ENCODE results near the gene WDR7. TPM values are rescaled to one million over a fixed set of nuclear protein-coding genes. Genes with fewer than 3 reads are reported as not detected.

WDR7 gene
- total and polyA plus RNA-seq, 2 experiments from 2014 or later = 9.8 to 15.0 TPM

- no peak for TF ChIP-seq CTCF (IDR thresholded peaks at IDR 0.05; ENCODE audit: low read depth, low read length)
- H3K4me3 ChIP-seq = no peak overlapping the region
- no peak for DNase-seq (ENCODE audit: low read depth in 1 of 2, low spot score in 1 of 2)
- no peak overlapping the region for H3K27ac ChIP-seq
- no peaks in the 10 kb centered on the region for H3K36me3 ChIP-seq
- peaks cover 14% of the 10 kb centered on the region for H3K4me1 ChIP-seq (ENCODE audit: low read depth)
- no peaks in the 10 kb centered on the region for H3K27me3 ChIP-seq
- H3K9me3 ChIP-seq (ENCODE audit: low read depth) = no peaks in the 10 kb centered on the region
Measured at GRCh38 chr18:56747032-56747658, 96.0 kb downstream of the WDR7 start.

- Histone ChIP-seq H3K9me3 (ENCODE audit: low read depth) (no peaks in the 10 kb centered on the region), H3K4me1 (ENCODE audit: low read depth) (peaks cover 14% of the 10 kb centered on the region), H3K4me3 (no peak overlapping the region), H3K27ac (no peak overlapping the region), H3K27me3 (no peaks in the 10 kb centered on the region), H3K36me3 (no peaks in the 10 kb centered on the region)
- no peak for TF ChIP-seq CTCF (IDR thresholded peaks at IDR 0.05; ENCODE audit: low read depth, low read length)
- no peak for DNase-seq (ENCODE audit: low read depth in 1 of 2, low spot score in 1 of 2)
Measured at GRCh38 chr18:56747857-56748256, 96.7 kb downstream of the WDR7 start.

GRCh38 chr18:56748698-56749268 lies 97.6 kb downstream of the WDR7 start:
- Histone ChIP-seq H3K27ac (no peak overlapping the region), H3K9me3 (ENCODE audit: low read depth) (no peaks in the 10 kb centered on the region), H3K36me3 (no peaks in the 10 kb centered on the region), H3K4me1 (ENCODE audit: low read depth) (peaks cover 14% of the 10 kb centered on the region), H3K27me3 (no peaks in the 10 kb centered on the region), H3K4me3 (no peak overlapping the region)
- TF ChIP-seq CTCF (IDR thresholded peaks at IDR 0.05; ENCODE audit: low read depth, low read length) = peak; percentile 59
- DNase-seq (ENCODE audit: low read depth in 1 of 2, low spot score in 1 of 2) = peak; percentile 53 to 63

DNA sequence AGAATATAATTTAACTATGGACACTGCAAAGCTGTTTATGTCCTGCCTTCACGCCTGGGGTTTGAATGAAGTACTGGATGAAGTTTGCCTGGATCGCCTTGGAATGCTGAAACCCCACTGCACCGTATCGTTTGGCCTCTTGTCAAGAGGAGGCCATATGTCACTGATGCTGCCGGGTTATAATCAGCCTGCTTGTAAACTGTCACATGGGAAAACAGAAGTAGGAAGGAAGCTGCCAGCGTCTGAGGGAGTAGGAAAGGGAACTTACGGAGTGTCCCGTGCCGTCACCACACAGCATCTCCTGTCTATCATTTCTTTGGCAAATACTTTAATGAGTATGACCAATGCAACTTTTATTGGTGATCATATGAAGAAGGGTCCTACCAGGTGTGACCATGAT lies 105.8 kb downstream of the WDR7 start:
- H3K27me3 ChIP-seq = no peaks in the 10 kb centered on the region
- no peaks in the 10 kb centered on the region for H3K9me3 ChIP-seq (ENCODE audit: low read depth)
- no peaks in the 10 kb centered on the region for H3K36me3 ChIP-seq
- no peak overlapping the region for H3K4me3 ChIP-seq
- peaks cover 4% of the 10 kb centered on the region for H3K4me1 ChIP-seq (ENCODE audit: low read depth)
- DNase-seq (ENCODE audit: low read depth in 1 of 2, low spot score in 1 of 2) = peak; percentile 1 to 2
- TF ChIP-seq CTCF (IDR thresholded peaks at IDR 0.05; ENCODE audit: low read depth, low read length) = no peak
- H3K27ac ChIP-seq = no peak overlapping the region

DNA sequence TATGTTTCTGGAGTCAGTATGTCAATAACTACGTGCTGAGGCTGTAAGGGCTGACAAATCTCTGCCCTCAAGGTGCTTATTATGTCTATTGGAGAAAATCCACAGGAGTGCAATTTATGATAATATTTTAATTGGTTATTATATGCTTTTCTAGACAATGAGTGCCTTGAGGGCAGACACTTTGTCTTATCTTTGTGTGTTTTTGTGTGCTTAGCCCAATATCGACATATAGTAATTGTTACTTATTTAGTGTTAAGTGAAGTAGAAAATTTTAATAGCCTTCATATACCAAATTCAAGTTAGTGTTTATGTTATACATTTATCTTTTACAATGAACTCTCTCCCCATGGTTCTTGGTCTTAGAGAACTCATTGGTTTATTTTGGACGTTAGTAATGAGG lies 118.9 kb downstream of the WDR7 start:
- Histone ChIP-seq H3K27me3 (no peaks in the 10 kb centered on the region), H3K9me3 (ENCODE audit: low read depth) (no peaks in the 10 kb centered on the region), H3K4me3 (no peak overlapping the region), H3K27ac (no peak overlapping the region), H3K36me3 (no peaks in the 10 kb centered on the region), H3K4me1 (ENCODE audit: low read depth) (no peaks in the 10 kb centered on the region)
- no peak for TF ChIP-seq CTCF (IDR thresholded peaks at IDR 0.05; ENCODE audit: low read depth, low read length)
- DNase-seq (ENCODE audit: low read depth in 1 of 2, low spot score in 1 of 2) = no peak
